ENCODE results near the gene DAB2.

Gene DAB2

GRCh38 chr5:39464088-39464487 lies 39.3 kb upstream of the DAB2 start:
- H3K36me3 ChIP-seq (ENCODE audit: control insufficient read depth in 2 of 2, insufficient read depth in 1 of 2, low read length in 2 of 2): no peaks in the 10 kb centered on the region
- H3K4me3 ChIP-seq (ENCODE audit: low read depth, low read length): no peak overlapping the region
- ChIA-PET CTCF (no interaction called here), POLR2A (no interaction called here)
- no peak overlapping the region for H3K27ac ChIP-seq (ENCODE audit: extremely low read depth, low read depth, low read length)
- H3K9me3 ChIP-seq (ENCODE audit: control insufficient read depth, insufficient read depth, low read depth, low read length): no peaks in the 10 kb centered on the region
- no peak for TF ChIP-seq ZNF610 (tag by site-specific recombination; IDR thresholded peaks at IDR 0.05; ENCODE audit: borderline replicate concordance)
- no peak for TF ChIP-seq ZNF558 (tag by site-specific recombination; IDR thresholded peaks at IDR 0.05)
- TF ChIP-seq GLIS2 (tag by site-specific recombination; IDR thresholded peaks at IDR 0.05): no peak
- no peak for TF ChIP-seq KLF17 (tag by site-specific recombination; IDR thresholded peaks at IDR 0.05)
- no peak for TF ChIP-seq ZNF561 (tag by site-specific recombination; IDR thresholded peaks at IDR 0.05; ENCODE audit: borderline replicate concordance)
- no peak for TF ChIP-seq ZNF777 (tag by site-specific recombination; IDR thresholded peaks at IDR 0.05; ENCODE audit: borderline replicate concordance)
- no peak for TF ChIP-seq CTCF (tag by site-specific recombination; IDR thresholded peaks at IDR 0.05)
- TF ChIP-seq ZNF621 (tag by site-specific recombination; IDR thresholded peaks at IDR 0.05): no peak
- TF ChIP-seq ZNF2 (tag by site-specific recombination; IDR thresholded peaks at IDR 0.05): no peak
- no peak for TF ChIP-seq ZNF692 (tag by site-specific recombination; IDR thresholded peaks at IDR 0.05)
- H3K4me1 ChIP-seq (ENCODE audit: control insufficient read depth, insufficient read depth, low read length): no peaks in the 10 kb centered on the region

- POLR2A ChIA-PET: no interaction called here
- CTCF ChIA-PET: no interaction called here
- H3K27ac ChIP-seq (ENCODE audit: extremely low read depth, low read depth, low read length): no peak overlapping the region
These were observed 37.4 kb upstream of the DAB2 start for GRCh38 chr5:39462211-39462610.

GRCh38 chr5:39461007-39461682 lies 36.4 kb upstream of the DAB2 start:
- ChIA-PET POLR2A (no interaction called here), CTCF (interaction anchor here (0.8 kb wide), 1 partner anchor 86 kb away, joined by 5 read pairs; no protein-coding TSS in a partner anchor)
- H3K4me1 ChIP-seq (ENCODE audit: control insufficient read depth, insufficient read depth, low read length): no peaks in the 10 kb centered on the region
- H3K9me3 ChIP-seq (ENCODE audit: control insufficient read depth, insufficient read depth, low read depth, low read length): no peaks in the 10 kb centered on the region
- H3K27ac ChIP-seq (ENCODE audit: extremely low read depth, low read depth, low read length): no peak overlapping the region
- TF ChIP-seq KLF16 (tag by site-specific recombination; IDR thresholded peaks at IDR 0.05) (no peak), PRDM1 (tag by site-specific recombination; IDR thresholded peaks at IDR 0.05) (no peak), ZNF580 (tag by site-specific recombination; IDR thresholded peaks at IDR 0.05) (no peak), ZBTB48 (tag by site-specific recombination; IDR thresholded peaks at IDR 0.05) (no peak), ZNF266 (tag by site-specific recombination; IDR thresholded peaks at IDR 0.05; ENCODE audit: low read depth) (no peak), ZBTB26 (tag by site-specific recombination; optimal IDR thresholded peaks at IDR 0.05) (no peak), ZNF426 (tag by site-specific recombination; IDR thresholded peaks at IDR 0.05) (no peak), ZNF707 (tag by site-specific recombination; IDR thresholded peaks at IDR 0.05) (no peak), ZNF548 (tag by site-specific recombination; IDR thresholded peaks at IDR 0.05) (no peak), ZFP3 (tag by site-specific recombination; IDR thresholded peaks at IDR 0.05; ENCODE audit: low read depth) (no peak), BCL11B (tag by site-specific recombination; IDR thresholded peaks at IDR 0.05; ENCODE audit: low read depth) (no peak), ZNF555 (tag by site-specific recombination; conservative IDR thresholded peaks at IDR 0.05) (no peak), ZNF350 (tag by site-specific recombination; IDR thresholded peaks at IDR 0.05) (no peak)
- no peaks in the 10 kb centered on the region for H3K36me3 ChIP-seq (ENCODE audit: control insufficient read depth in 2 of 2, insufficient read depth in 1 of 2, low read length in 2 of 2)
- H3K4me3 ChIP-seq (ENCODE audit: low read depth, low read length): no peak overlapping the region

More at GRCh38 chr5:39462211-39462610, 37.4 kb upstream of the DAB2 start:
- no peak for TF ChIP-seq ZNF777 (tag by site-specific recombination; IDR thresholded peaks at IDR 0.05; ENCODE audit: borderline replicate concordance)
- no peak for TF ChIP-seq ZBTB48 (tag by site-specific recombination; IDR thresholded peaks at IDR 0.05)
- H3K4me3 ChIP-seq (ENCODE audit: low read depth, low read length): no peak overlapping the region
- H3K9me3 ChIP-seq (ENCODE audit: control insufficient read depth, insufficient read depth, low read depth, low read length): no peaks in the 10 kb centered on the region
- H3K36me3 ChIP-seq (ENCODE audit: control insufficient read depth in 2 of 2, insufficient read depth in 1 of 2, low read length in 2 of 2): no peaks in the 10 kb centered on the region
- no peaks in the 10 kb centered on the region for H3K4me1 ChIP-seq (ENCODE audit: control insufficient read depth, insufficient read depth, low read length)

All from HEK293 (cell line).